ENCODE data around the gene THRB.

DNA sequence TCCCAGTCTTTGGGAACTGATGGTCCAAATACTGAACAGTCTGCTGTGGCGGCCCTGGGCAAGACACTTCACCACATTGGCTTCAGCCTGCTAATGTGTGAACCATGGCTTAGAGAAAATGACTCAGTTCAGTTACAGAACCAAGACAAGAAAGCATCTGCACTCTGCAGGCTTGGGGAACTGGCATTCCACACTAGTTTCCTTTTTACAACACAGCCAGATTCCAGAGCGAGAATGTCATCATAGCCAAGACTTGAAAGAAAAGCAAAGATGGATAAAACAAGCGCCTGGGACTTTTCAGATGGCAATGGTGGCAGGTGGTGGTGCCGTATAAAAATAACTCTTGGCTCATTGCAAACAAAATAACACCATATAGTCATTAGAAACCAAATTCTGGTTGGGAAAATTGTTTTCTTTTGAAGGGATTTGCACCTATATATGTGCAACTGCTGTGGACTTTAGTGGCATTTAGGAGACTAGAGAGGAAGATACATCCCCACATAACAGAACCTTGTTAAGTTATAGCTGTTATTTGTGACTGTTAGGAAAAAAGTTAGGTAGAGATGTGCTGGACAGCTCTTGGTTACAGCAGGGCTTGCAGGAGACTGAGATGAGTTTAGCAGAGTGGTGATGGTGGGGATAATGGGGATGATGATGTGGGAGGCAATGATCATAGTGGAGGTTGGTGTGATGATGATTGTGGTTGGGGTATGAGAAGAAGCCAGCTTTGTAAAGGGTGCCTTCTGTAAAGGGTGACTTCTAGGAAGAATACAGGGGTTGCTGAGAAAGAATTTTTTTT is 273.6 kb downstream of the THRB start:
- no peak for TF ChIP-seq RFX5 (IDR thresholded peaks at IDR 0.05)
- no peak for TF ChIP-seq HEYL (CRISPR knock-in tag; IDR thresholded peaks at IDR 0.05)
- no peak for TF ChIP-seq HOXB5 (CRISPR knock-in tag; IDR thresholded peaks at IDR 0.05)
- no peak for TF ChIP-seq RAD21 (conservative IDR thresholded peaks at IDR 0.05 in 1 of 2, IDR thresholded peaks at IDR 0.05 in 1 of 2)
- 0 out of 4 replicates have a peak, but pooled peaks of 1 of the 2 experiments have one; percentile 7 for TF ChIP-seq CEBPB (IDR thresholded peaks at IDR 0.05)
- TF ChIP-seq CTCF (IDR thresholded peaks at IDR 0.05) = no peak
